Skeletal muscle cell (primary cell): ENCODE data around the gene SNAP47.
A peak's percentile ranks its signal among the peaks of the same experiment; 100 is the strongest.
"Not testable (repeated sequence)": the region's sequence is repeated elsewhere in the genome, so short reads cannot be mapped to it uniquely, and the experiment has no call there.

Source experiments
- DNase-seq: peaks from one replicate; pipeline ENCODE4 v3.0.0-alpha.2; 2010; ENCODE audit warnings: low read depth
- H3K4me3 ChIP-seq: 2 replicates; pipeline ENCODE4 v1.5.1; 2011; ENCODE audit warnings: low read depth, mild to moderate bottlenecking, control low read depth, low read length, moderate library complexity

The SNAP47 gene, protein sequence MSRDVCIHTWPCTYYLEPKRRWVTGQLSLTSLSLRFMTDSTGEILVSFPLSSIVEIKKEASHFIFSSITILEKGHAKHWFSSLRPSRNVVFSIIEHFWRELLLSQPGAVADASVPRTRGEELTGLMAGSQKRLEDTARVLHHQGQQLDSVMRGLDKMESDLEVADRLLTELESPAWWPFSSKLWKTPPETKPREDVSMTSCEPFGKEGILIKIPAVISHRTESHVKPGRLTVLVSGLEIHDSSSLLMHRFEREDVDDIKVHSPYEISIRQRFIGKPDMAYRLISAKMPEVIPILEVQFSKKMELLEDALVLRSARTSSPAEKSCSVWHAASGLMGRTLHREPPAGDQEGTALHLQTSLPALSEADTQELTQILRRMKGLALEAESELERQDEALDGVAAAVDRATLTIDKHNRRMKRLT

DNA sequence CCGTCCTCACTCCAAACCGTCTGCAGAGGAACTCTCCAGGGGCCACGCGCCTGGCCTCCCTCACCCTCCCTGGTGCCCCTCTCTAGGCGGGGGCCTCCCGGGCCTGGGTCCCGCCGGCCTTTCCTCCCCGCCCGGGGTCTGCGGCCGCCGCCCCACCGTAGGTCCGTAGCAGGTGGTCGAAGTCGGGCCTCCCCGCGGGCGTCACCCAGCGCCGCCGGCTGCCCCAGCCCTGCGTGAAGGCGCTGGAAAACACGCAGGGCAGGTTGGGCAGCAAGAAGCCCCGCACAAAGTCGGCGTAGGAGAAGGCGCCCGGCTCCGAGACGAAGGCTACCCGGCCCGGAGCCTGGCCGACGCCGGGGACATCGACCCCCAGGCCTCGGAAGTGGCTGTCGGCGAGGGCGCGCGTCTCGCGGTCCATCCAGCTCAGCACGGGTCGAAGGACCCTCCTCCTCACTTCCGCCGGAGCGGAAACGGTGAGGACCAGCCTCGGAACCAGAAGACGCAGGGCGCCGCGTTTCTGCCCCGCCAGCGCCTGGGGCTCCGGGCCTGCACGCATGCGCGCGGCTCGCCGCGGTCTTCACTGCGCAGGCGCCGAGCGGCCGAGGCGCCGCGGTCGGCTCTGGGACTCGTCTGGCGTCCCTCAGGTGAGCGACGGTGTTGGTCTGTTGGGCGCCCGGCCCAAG, at the start of gene SNAP47, which contains the start of gene JMJD4:
SNAP47 (plus strand) TSS at position 580 of the 683 bp plus-strand sequence. CDS start 12,302 bp downstream, outside the sequence.
JMJD4 (minus strand) TSS at position 447 of the 683 bp plus-strand sequence; CDS start at position 418, 29 bp downstream.
- DNase-seq: peak; percentile 66
- peak within 1 kb of the TSS; percentile 92 for H3K4me3 ChIP-seq

GRCh38 chr1:227685807-227686206, 49.4 kb upstream of the SNAP47 start:
- H3K4me3 ChIP-seq: no peak overlapping the region
- DNase-seq: no peak

DNA sequence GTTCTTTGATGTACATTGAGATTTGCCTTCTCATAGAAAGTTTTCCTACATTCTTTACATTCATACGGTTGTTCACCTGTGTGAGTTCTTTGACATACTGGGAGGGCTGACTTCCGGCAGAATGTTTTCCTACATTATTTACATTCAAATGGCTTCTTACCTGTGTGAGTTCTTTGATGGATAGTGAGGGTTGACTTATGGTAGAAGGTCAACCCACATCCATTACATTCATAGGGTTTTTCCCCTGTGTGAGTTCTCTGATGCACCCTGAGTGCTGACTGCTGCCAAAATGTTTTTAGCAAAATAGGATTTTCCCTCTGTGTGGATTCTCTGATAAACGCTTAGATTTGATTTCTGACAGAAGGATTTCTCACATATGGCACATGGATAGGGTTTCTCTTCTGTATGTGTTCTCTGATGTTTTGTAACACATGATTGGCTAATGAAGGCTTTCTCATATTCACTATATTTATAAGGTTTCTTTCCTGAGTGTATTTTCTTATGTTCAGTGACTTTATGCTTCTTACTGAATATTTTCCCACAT, 37.8 kb upstream of the SNAP47 start:
- no peak for DNase-seq

DNA sequence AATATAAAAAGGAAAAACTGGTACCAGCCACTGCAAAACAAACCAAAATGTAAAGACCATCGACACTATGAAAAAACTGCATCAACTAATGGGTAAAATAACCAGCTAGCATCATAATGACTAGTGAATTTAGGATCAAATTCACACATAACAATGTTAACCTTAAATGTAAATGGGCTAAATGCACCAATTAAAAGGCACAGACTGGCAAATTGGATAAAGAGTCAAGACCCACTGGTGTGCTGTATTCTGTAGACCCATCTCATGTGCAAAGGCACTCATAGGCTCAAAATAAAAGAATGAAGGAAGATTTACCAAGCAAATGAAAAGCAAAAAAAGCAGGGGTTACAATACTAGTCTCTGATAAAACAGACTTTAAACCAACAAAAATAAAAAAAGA, 33.6 kb upstream of the SNAP47 start:
- H3K4me3 ChIP-seq, DNase-seq: not testable (repeated sequence)

More for the DNA sequence above, 37.8 kb upstream of the SNAP47 start:
- H3K4me3 ChIP-seq: no peak overlapping the region

DNA sequence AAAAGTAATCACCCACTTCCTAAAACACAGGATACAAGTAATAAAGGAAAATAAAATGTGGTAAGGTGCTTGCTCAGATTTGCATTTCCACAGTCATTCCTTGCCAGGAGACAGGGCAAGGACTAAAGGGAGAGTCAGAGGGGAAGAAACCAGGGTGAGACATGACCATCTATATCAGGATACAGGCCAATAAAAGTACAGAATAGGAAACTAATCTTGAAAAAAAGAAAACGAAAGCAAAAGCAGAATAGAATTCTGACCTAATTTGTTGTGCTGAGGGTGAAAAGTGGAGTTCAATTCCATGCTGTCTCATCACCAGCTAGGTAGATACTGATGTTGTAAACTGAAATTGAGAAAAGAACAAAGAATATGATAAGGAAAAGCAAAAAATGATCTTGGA, 27.4 kb upstream of the SNAP47 start:
- no peak overlapping the region for H3K4me3 ChIP-seq
- DNase-seq: no peak

GRCh38 chr1:227709451-227709850, 25.8 kb upstream of the SNAP47 start:
- no peak overlapping the region for H3K4me3 ChIP-seq
- DNase-seq: no peak

GRCh38 chr1:227710474-227710873, 24.8 kb upstream of the SNAP47 start:
- not testable (repeated sequence) for DNase-seq, H3K4me3 ChIP-seq

- DNase-seq: no peak
Observed at GRCh38 chr1:227712648-227713047, 22.6 kb upstream of the SNAP47 start.

DNA sequence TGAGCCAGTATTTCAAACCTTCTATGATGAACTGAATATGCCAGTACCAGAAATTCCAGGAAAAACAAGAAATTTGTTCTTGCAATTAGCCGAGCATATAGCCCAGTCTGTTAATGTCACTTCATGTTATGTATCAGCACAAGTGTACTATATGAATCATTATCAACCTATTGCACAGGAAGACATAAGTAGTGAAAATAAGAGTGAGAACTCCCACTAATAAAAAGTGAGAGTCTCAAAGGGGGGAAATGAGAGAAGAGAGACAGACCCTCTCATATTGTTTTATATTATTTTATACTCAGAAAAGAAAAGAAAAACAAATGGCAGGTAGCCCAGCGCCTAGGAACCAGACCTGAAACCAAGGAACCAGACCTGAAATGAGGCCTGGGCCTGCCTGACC, 16.3 kb upstream of the SNAP47 start:
- DNase-seq: no peak
- H3K4me3 ChIP-seq: no peak overlapping the region

More at GRCh38 chr1:227712648-227713047, 22.6 kb upstream of the SNAP47 start:
- H3K4me3 ChIP-seq: no peak overlapping the region

DNA sequence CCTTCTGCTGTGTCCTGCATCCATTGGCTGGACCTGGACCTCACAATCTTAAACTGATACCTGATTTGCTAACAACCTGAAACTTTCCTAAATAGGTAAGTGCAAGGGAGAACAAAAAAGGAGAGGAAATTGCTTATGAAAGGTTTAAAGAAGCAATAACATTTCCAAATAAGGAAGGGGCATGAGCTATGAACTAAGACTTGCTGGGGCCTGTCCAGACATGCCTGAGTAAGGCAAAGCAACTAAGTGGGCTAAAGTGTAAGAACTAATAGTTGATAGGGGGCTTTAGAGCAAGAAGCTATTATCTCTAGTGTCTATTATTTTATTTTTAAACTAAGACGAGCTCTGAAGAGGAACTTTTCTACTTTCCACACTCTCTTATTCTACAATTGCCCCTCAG, 11.8 kb upstream of the SNAP47 start:
- DNase-seq: no peak

DNA sequence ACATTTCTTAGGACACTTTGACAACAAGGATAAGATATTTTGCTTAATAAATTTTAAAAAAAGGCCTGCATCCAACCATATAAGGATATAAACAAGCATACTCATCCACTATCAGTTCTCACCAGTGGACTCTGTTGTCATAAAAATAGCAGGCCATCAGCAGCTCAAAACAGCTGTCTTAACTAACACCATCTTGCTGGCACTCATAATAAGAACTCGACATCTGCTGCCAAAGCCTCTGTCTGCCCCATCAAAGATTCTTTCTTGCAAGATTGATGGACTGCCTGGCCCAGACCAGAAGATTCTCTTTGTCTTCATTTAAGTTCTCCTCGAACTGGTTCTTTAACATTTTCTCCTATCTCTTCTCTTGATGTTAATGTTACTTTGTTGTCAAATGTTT, 10.2 kb upstream of the SNAP47 start:
- DNase-seq: no peak
- H3K4me3 ChIP-seq: no peak overlapping the region

More for the DNA sequence above, 11.8 kb upstream of the SNAP47 start:
- H3K4me3 ChIP-seq: no peak overlapping the region

DNA sequence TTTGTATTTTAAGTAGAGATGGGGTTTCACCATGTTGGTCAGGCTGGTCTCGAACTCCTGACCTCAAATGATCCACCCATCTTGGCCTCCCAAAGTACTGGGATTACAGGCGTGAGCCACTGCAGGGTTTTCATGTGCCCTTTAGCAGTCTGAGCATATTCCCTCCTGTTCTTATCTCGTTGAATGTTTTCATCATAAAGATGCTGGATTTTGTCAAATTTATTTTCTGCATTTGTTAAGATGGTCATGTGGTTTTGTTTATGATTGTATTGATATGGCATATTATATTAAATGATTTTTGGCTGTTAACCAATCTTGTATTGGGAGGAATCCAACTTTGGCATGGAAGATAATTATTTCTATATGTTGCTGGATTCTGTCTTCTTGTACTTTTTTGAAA, 8.9 kb upstream of the SNAP47 start:
- no peak for DNase-seq
- no peak overlapping the region for H3K4me3 ChIP-seq

- no peak overlapping the region for H3K4me3 ChIP-seq
- DNase-seq: no peak
Observed at GRCh38 chr1:227726924-227727599, 8.2 kb upstream of the SNAP47 start.

DNA sequence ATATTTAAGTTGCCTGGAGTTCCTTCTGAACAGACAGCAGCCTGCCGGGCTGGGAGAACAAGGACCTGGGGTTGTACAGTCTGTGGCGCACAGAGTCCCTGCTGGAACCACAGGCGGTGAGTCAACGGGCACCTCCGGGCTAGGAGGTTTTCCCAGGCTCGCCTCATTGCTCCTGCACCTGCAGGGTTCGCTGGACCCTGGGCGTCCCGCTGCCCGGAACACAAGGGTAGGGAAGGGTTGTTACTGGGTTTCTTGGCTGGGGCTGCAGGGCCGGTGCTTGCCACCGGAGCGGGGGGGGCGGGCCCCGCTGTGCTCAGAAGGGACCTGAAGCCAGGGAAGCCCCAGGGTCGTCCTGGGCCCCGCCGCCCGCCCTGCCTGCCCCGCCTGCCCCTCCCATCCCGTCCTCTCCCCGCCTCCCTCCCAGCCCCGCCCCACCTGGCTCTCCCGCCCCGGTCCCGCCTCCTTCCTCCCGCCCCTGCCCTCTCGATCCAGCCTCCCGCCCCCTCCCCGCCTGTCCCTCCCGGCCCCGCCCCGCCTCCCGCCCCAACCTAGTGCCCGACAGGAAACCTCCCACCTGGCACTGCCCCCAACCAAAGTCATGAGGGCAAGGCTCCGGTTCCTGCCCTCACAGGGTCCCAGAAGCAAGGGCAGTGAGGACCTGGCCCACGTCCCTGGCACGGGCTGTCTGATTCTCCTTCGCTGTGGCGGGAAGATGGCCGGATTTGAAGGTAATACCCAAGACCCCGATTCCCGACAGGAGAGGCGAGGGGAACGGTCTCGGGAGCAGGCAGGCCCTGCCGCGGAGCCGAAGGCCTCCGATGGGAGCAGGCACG, 7.0 kb upstream of the SNAP47 start:
- H3K4me3 ChIP-seq: peak overlapping the region; percentile 57
- no peak for DNase-seq

DNA sequence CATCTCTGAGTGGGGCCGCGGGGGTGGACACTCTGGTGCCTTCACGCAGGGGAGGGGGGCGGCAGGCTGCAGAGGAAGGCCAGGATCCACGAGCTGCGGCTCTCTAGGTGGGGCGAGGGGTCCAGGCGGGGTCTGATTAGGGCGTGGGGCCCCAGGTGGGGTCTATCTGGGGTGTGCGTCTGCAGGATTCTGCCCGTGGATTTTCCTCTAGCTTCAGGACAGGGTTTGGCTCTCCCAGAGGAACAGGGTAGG, 6.4 kb upstream of the SNAP47 start:
- no peak for DNase-seq
- peak overlapping the region; percentile 57 for H3K4me3 ChIP-seq

DNA sequence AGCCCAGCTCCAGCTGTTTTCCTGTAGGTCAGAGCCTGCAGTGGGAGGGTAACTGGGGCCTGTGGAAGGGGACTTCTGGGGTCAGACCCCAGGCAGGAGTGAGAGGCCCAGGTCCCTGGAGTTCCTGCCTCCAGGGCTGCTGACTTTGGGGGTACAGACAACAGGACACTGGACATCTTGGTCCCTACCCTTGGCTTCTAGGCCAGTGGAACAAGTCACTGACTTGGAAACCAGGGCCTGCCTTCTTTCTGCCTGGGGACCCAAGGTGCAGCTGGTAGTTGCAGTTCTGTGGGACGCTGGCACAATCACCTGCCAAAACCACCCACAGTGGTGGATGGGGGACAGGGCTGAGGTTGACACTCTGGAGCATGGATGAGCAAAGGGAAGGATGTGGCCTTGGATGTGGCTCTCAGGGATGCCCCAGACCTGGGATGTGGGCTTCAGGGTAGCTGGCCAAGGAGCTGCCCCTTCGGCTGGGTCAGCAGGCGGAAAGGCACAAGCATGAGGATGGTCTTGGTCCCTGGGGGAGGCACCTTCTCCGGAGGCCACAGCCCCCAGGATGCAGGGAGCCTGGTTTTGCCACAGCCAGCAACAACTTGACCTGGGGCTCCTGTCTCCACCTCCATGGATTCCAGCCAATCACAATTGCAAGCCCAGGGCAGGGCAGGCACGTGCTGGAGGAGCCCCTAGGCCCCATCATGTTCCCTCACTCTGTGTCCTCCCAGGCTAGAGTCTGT, 5.9 kb upstream of the SNAP47 start:
- DNase-seq: no peak
- H3K4me3 ChIP-seq: peak overlapping the region; percentile 57

GRCh38 chr1:227729881-227730629, 5.2 kb upstream of the SNAP47 start:
- no peak overlapping the region for H3K4me3 ChIP-seq
- no peak for DNase-seq

- DNase-seq: no peak
- no peak overlapping the region for H3K4me3 ChIP-seq
Observed at GRCh38 chr1:227730630-227731151, 4.5 kb upstream of the SNAP47 start.
